ENCODE results near the gene MICAL1.

The MICAL1 gene

GRCh38 chr6:109455437-109456110, at the start of gene MICAL1:
Gene MICAL1 (minus strand): TSS chr6:109455772. CDS start chr6:109454196, 1,576 bp downstream.
- H3K27ac ChIP-seq (ENCODE audit: low read length), result peak within 1 kb of the TSS; percentile 51
- no peaks in the 10 kb centered on the region for H3K36me3 ChIP-seq (replicated peaks; ENCODE audit: low read depth, low read length)
- no peaks in the 10 kb centered on the region; the same call in 1 of the 2 replicates for H4K20me1 ChIP-seq (ENCODE audit: insufficient read depth, low read length)
- H3K9ac ChIP-seq (ENCODE audit: low read length), result peak within 1 kb of the TSS; percentile 79
- no peak for TF ChIP-seq EZH2phosphoT487 (IDR thresholded peaks at IDR 0.05; ENCODE audit: low read depth)
- no peak for TF ChIP-seq CTCF (IDR thresholded peaks at IDR 0.05; ENCODE audit: low read depth, low read length)
- no peak within 1 kb of the TSS for H2AFZ ChIP-seq (ENCODE audit: low read depth, low read length)
- no peaks in the 10 kb centered on the region; the same call in 1 of the 2 replicates for H3K79me2 ChIP-seq (ENCODE audit: low read length)
- peak within 1 kb of the TSS; percentile 88 for H3K4me3 ChIP-seq (ENCODE audit: low read length)
- H3K4me2 ChIP-seq (ENCODE audit: low read length), result peak within 1 kb of the TSS; percentile 95
- H3K4me1 ChIP-seq (ENCODE audit: low read length), result peaks cover 26% of the 10 kb centered on the region
- no peaks in the 10 kb centered on the region for H3K9me3 ChIP-seq (ENCODE audit: insufficient read depth, low read length)
- H3K27me3 ChIP-seq (ENCODE audit: low read depth, low read length), result no peaks in the 10 kb centered on the region

- Histone ChIP-seq H3K27ac (ENCODE audit: low read length) (no peak overlapping the region), H3K9me3 (ENCODE audit: insufficient read depth, low read length) (no peaks in the 10 kb centered on the region), H3K36me3 (replicated peaks; ENCODE audit: low read depth, low read length) (no peaks in the 10 kb centered on the region), H3K27me3 (ENCODE audit: low read depth, low read length) (no peaks in the 10 kb centered on the region), H3K4me2 (ENCODE audit: low read length) (no peak overlapping the region), H3K9ac (ENCODE audit: low read length) (no peak overlapping the region), H2AFZ (ENCODE audit: low read depth, low read length) (no peak overlapping the region), H3K4me3 (ENCODE audit: low read length) (no peak overlapping the region), H3K4me1 (ENCODE audit: low read length) (no peaks in the 10 kb centered on the region), H3K79me2 (ENCODE audit: low read length) (no peaks in the 10 kb centered on the region), H4K20me1 (ENCODE audit: insufficient read depth, low read length) (no peaks in the 10 kb centered on the region)
- TF ChIP-seq CTCF (IDR thresholded peaks at IDR 0.05; ENCODE audit: low read depth, low read length) (no peak), EZH2phosphoT487 (IDR thresholded peaks at IDR 0.05; ENCODE audit: low read depth) (no peak)
Observed at GRCh38 chr6:109503327-109504224, 48.0 kb upstream of the MICAL1 start.

GRCh38 chr6:109498936-109499335, 43.4 kb upstream of the MICAL1 start:
- H4K20me1 ChIP-seq (ENCODE audit: insufficient read depth, low read length), result no peaks in the 10 kb centered on the region
- H3K27ac ChIP-seq (ENCODE audit: low read length), result no peak overlapping the region
- no peak overlapping the region for H2AFZ ChIP-seq (ENCODE audit: low read depth, low read length)
- no peak overlapping the region for H3K4me3 ChIP-seq (ENCODE audit: low read length)
- no peaks in the 10 kb centered on the region for H3K79me2 ChIP-seq (ENCODE audit: low read length)
- peaks cover 3% of the 10 kb centered on the region for H3K4me1 ChIP-seq (ENCODE audit: low read length)
- no peaks in the 10 kb centered on the region for H3K36me3 ChIP-seq (replicated peaks; ENCODE audit: low read depth, low read length)
- H3K9ac ChIP-seq (ENCODE audit: low read length), result no peak overlapping the region
- no peaks in the 10 kb centered on the region for H3K27me3 ChIP-seq (ENCODE audit: low read depth, low read length)
- TF ChIP-seq CTCF (IDR thresholded peaks at IDR 0.05; ENCODE audit: low read depth, low read length) (no peak), EZH2phosphoT487 (IDR thresholded peaks at IDR 0.05; ENCODE audit: low read depth) (no peak)
- no peak overlapping the region for H3K4me2 ChIP-seq (ENCODE audit: low read length)
- H3K9me3 ChIP-seq (ENCODE audit: insufficient read depth, low read length), result no peaks in the 10 kb centered on the region

- TF ChIP-seq EZH2phosphoT487 (IDR thresholded peaks at IDR 0.05; ENCODE audit: low read depth), result no peak
- TF ChIP-seq CTCF (IDR thresholded peaks at IDR 0.05; ENCODE audit: low read depth, low read length), result no peak
- Histone ChIP-seq H3K27me3 (ENCODE audit: low read depth, low read length) (no peaks in the 10 kb centered on the region), H3K9me3 (ENCODE audit: insufficient read depth, low read length) (no peaks in the 10 kb centered on the region), H3K79me2 (ENCODE audit: low read length) (no peaks in the 10 kb centered on the region), H2AFZ (ENCODE audit: low read depth, low read length) (no peak overlapping the region), H3K4me2 (ENCODE audit: low read length) (no peak overlapping the region), H3K4me1 (ENCODE audit: low read length) (peaks cover 10% of the 10 kb centered on the region), H3K9ac (ENCODE audit: low read length) (no peak overlapping the region), H3K36me3 (replicated peaks; ENCODE audit: low read depth, low read length) (no peaks in the 10 kb centered on the region), H3K4me3 (ENCODE audit: low read length) (no peak overlapping the region), H4K20me1 (ENCODE audit: insufficient read depth, low read length) (no peaks in the 10 kb centered on the region), H3K27ac (ENCODE audit: low read length) (no peak overlapping the region)
Observed at GRCh38 chr6:109498052-109498451, 42.5 kb upstream of the MICAL1 start.

All from OCI-LY3 (cell line).